GM12892 (cell line): ENCODE results near the gene ACSS1.

Experiments
- DNase-seq: peaks from one replicate; pipeline ENCODE4 v3.0.0; 2011; ENCODE audit not compliant: insufficient read length
- FAIRE-seq: peaks from 2 replicates; lab custom pipeline; 2011; peaks lifted over from hg19 to GRCh38; lab: Jason Lieb, UNC
- POLR2A ChIP-seq: IDR thresholded peaks from 2 replicates; pipeline ENCODE4 v1.6.1; 2011; ENCODE audit warnings: low read depth, low read length, control low read depth
- POLR2AphosphoS5 ChIP-seq: IDR thresholded peaks from 2 replicates; pipeline ENCODE4 v1.6.1; 2011; ENCODE audit warnings: low read depth, low read length, control low read depth
- TAF1 ChIP-seq: IDR thresholded peaks from 2 replicates; pipeline ENCODE4 v1.6.1; 2011; ENCODE audit warnings: low read depth, mild to moderate bottlenecking, control low read depth, low read length, borderline replicate concordance

ACSS1 gene

GRCh38 chr20:24968278-24968800, 89.6 kb downstream of the ACSS1 start:
- no peak for TF ChIP-seq TAF1
- TF ChIP-seq POLR2AphosphoS5, result no peak
- no peak for TF ChIP-seq POLR2A
- DNase-seq (no peak), FAIRE-seq (no peak)

- FAIRE-seq (no peak), DNase-seq (no peak)
- no peak for TF ChIP-seq POLR2AphosphoS5
- TF ChIP-seq TAF1, result no peak
- no peak for TF ChIP-seq POLR2A
Measured at GRCh38 chr20:24966317-24967012, 91.5 kb downstream of the ACSS1 start.

- TF ChIP-seq POLR2A (no peak), POLR2AphosphoS5 (no peak), TAF1 (no peak)
- FAIRE-seq (no peak), DNase-seq (no peak)
Measured at GRCh38 chr20:24965065-24965919, 92.6 kb downstream of the ACSS1 start.

- DNase-seq (no peak), FAIRE-seq (no peak)
- TF ChIP-seq POLR2A (no peak), TAF1 (no peak), POLR2AphosphoS5 (no peak)
Measured at GRCh38 chr20:24964506-24964840, 93.5 kb downstream of the ACSS1 start.

- DNase-seq, result no peak
Measured at GRCh38 chr20:24963672-24964505, 94.0 kb downstream of the ACSS1 start.

GRCh38 chr20:24962510-24962909, 95.4 kb downstream of the ACSS1 start:
- TF ChIP-seq TAF1 (no peak), POLR2AphosphoS5 (no peak), POLR2A (no peak)
- no peak for FAIRE-seq
- DNase-seq, result no peak

More at GRCh38 chr20:24963672-24964505, 94.0 kb downstream of the ACSS1 start:
- no peak for FAIRE-seq
- TF ChIP-seq POLR2AphosphoS5 (no peak), TAF1 (no peak), POLR2A (no peak)

- DNase-seq, result no peak
- TF ChIP-seq POLR2A (no peak), TAF1 (no peak), POLR2AphosphoS5 (no peak)
- FAIRE-seq, result no peak
Measured at GRCh38 chr20:24962182-24962492, 95.8 kb downstream of the ACSS1 start.

- TF ChIP-seq POLR2A (no peak), POLR2AphosphoS5 (no peak), TAF1 (no peak)
- no peak for DNase-seq
- FAIRE-seq, result no peak
Measured at GRCh38 chr20:24961384-24962181, 96.4 kb downstream of the ACSS1 start.

- no peak for DNase-seq
- TF ChIP-seq POLR2AphosphoS5 (no peak), POLR2A (no peak)
- FAIRE-seq, result no peak
Measured at GRCh38 chr20:24960861-24961260, 97.1 kb downstream of the ACSS1 start.

GRCh38 chr20:24960302-24960801, 97.6 kb downstream of the ACSS1 start:
- no peak for DNase-seq
- FAIRE-seq, result no peak
- TF ChIP-seq TAF1 (no peak), POLR2AphosphoS5 (no peak), POLR2A (no peak)
